ENCODE data around the gene COBLL1.

DNA sequence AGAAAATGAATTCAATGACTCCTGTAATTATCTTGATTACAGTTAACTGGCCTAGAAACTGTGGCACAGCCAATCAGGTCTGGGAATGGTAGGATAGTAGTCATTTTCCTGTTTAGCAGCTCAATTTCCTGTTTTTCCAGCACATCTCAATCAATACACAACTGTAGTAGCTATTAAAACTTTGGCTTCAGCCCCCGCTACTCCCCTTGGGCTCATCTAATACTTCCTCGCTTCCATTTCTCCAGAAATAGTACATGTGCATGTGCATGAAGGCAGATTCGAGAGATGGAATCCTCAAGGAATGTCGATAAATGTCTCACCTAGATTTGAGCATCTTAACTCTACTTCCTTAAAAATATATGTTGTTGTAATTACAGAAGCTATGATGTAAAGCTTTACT is 9.7 kb downstream of the COBLL1 start:
- TF ChIP-seq EZH2 (IDR thresholded peaks at IDR 0.05; ENCODE audit: borderline replicate concordance, low read length) = no peak
- TF ChIP-seq, protein P1, sequence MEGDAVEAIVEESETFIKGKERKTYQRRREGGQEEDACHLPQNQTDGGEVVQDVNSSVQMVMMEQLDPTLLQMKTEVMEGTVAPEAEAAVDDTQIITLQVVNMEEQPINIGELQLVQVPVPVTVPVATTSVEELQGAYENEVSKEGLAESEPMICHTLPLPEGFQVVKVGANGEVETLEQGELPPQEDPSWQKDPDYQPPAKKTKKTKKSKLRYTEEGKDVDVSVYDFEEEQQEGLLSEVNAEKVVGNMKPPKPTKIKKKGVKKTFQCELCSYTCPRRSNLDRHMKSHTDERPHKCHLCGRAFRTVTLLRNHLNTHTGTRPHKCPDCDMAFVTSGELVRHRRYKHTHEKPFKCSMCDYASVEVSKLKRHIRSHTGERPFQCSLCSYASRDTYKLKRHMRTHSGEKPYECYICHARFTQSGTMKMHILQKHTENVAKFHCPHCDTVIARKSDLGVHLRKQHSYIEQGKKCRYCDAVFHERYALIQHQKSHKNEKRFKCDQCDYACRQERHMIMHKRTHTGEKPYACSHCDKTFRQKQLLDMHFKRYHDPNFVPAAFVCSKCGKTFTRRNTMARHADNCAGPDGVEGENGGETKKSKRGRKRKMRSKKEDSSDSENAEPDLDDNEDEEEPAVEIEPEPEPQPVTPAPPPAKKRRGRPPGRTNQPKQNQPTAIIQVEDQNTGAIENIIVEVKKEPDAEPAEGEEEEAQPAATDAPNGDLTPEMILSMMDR (IDR thresholded peaks at IDR 0.05; ENCODE audit: low read length) = no peak

All from OCI-LY1 (cell line).